G401.6 (cell line): ENCODE results near the gene ASTN2.

Source experiments
- FAIRE-seq: peaks from 2 replicates; lab custom pipeline; 2012; peaks lifted over from hg19 to GRCh38; lab: Jason Lieb, UNC

The ASTN2 gene

DNA sequence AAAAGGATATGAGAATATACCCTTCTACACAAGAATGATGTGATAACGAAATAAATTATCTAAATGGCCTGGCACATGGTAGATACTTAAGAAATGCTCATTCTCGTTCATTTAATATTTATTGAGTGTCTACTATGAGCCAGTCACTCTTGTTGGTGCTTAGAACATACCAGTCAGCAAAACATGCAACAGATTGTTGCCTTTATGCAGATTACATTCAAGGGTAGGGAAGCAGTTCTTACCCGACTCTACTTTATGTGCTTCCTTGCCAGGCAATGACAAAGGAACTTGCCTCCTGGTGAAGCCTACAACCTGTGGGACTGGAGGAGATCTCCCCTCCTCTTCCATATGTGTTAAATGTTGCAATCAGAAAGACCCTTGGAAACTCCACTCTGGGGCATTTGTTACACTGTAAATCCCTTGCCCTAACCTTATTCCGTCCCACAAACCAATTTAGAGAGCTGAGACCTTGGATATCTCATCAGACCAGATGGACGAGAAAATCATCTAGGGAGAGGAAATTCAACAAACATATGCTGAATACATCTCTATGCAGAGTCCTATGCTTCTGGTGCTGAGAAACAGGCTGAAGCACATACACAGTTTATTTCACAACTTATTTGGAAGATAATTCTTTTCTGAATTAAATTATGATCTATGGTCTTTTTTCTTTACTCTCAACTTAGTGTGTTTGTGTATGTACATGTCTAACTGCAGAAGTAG is 855.9 kb downstream of the ASTN2 start:
- FAIRE-seq: no peak

DNA sequence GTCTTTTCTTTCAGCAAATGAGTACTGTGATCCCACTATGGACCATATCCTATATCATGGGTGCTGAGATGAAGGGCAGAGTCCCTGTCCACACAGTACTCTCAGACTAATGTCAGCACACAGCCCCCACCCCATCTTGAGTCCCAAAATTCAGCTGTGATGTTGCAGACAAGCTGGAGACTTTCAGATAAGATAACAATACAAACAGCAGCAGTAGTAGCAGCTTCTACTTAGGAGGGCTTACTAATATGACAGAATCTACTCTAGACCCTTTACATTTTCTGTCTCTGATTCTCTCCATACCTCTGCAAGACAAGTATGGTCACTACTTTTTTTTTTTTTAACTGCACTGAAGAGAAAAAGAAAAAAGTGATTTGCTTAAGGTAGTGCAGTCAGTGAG is 856.8 kb downstream of the ASTN2 start:
- FAIRE-seq: no peak

DNA sequence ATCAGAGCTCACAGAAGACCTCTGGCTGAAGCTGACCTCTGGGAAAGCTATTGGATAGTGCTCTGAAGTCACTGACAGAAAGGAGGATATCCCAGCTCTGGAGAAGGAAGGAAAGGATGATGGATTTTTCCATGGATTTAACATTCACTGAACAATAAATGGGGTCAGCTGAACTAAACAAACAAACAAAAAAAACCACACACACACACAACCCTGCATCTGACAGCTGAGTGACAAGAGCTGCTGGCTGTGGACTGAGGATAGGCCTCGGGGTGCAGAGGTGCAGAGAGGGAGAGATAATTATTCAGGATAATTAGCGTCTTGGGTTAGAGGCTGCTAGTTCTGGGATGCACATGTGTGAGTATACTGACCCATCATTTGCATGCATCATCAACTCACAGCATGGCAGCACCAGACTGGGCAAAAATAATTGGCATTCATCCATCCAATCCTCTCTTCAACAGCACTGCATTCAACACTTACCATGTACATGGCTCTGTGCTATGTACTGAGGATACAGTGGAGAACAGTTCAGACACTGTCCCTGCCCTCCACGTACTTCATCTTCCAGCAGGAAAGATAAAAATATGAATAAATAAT is 859.2 kb downstream of the ASTN2 start:
- no peak for FAIRE-seq

DNA sequence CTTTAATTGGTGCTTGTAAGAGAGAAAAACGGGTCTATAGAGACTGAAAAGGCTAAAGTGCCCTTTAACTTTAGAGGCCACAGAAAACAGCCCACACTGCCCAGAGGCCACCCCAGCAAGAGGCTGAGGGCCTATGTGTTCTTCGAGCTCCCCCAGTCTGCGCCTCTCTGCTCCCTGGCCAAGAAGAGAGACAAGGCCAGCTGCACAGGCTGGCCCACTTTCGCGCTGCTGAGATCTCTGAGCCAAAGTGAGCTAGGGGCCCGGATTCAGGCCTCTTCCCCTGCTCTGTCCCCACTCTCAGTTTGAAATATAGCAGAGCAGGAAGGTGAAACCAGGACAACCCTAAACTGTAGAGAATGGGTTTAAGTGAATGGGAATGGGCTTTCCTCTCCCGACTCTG is 859.7 kb downstream of the ASTN2 start:
- FAIRE-seq: no peak

DNA sequence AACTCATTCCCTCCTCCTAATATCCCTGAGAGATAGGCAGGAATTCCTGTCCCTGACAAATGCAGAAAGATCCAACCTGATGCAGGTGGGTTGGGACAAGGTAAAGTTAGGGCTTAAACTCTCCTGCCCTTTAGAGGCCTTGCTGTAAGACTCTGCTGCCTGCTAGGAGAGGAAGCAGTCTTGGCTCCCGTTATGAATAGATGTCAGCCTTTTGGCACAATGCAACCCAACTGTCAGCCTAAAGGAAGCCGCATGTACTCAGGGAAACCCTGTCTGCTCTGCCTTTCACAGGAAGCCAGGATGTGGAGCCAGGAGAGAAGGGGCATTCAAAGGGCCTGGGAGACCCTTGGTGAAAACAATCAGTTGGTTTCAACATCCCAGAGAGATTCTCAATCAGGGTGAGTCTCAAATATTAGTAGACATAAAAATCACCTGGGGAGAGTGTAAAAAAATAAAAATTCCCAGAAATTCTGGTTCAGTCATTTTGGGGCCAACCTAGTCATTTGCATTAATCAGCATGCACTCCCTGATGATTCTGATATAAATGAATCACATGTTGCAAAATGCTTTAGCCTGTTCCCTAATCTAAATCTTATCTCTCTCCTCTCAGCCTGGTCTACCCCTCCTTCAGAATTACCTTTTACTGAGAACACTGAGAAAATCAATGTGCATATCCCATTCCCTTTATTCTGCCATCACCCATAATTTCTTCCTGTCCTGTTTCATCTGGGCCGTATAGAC is 864.0 kb downstream of the ASTN2 start:
- FAIRE-seq: no peak

DNA sequence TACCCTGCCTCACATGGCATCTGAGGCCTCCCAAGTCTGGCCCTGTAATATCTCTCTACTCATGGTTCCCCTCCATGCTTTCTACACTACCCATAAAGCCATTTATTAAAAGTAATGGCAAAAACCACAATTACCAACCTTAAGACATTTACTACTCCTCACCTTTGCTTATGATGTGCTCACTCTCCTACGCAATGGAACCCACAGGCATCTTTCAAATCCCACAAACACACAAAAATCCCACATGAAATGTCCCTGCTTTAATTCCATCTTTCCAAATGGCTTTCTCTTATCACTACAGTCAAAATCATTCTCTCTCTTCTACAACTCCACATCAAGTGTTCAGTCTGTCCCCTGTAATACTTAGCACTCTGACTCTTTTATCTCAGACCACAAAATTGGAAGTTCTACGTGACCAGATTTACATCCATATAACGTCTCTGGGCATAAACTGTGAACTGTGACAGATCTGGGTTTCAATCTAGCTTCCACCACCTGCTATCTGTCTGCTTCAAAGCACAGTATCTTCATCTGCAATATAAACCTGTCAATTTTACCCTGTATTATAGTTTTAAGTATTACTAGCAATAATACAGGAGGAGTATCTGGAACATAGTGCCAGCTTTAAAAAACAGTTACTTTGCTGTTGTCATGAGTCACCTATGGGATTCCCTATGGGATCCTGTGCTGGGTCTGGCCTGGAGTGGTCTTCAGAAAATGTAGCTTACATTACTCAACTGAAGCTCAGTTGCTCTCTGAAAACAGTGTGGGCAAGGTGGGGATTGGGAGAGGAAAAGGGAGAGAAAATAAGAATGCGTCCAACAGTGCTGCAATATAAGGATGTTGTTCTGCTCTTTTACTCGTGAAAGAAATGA is 864.8 kb downstream of the ASTN2 start:
- FAIRE-seq: no peak

DNA sequence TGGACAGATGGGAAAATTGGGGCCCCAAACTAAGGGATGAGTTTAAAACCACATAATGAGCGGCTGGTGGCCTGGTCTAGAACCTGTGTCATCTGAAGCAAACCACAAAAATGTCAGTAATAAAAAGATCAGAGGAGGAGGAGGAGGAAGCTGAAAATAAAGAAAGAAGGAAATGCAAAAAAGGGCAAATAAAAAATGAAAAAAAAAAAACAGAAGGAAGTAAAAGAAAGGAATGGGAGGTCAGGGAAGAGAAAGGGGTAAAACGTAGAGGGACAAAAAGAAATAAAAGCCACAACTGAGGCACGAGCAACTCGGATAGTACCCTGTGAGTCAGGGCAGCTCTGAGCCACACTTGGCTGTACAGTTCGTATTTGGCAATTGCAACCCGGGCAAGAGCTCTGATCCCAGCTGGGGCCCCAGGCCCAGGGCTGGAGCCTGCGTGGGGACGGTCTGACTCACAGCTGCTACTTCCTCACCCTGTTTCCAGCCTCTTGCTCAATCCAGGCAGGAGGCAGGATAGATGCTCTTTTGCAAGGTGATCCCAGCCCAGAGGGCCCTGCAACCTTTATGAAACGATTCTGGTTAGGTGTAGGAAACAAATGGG is 865.7 kb downstream of the ASTN2 start:
- no peak for FAIRE-seq

DNA sequence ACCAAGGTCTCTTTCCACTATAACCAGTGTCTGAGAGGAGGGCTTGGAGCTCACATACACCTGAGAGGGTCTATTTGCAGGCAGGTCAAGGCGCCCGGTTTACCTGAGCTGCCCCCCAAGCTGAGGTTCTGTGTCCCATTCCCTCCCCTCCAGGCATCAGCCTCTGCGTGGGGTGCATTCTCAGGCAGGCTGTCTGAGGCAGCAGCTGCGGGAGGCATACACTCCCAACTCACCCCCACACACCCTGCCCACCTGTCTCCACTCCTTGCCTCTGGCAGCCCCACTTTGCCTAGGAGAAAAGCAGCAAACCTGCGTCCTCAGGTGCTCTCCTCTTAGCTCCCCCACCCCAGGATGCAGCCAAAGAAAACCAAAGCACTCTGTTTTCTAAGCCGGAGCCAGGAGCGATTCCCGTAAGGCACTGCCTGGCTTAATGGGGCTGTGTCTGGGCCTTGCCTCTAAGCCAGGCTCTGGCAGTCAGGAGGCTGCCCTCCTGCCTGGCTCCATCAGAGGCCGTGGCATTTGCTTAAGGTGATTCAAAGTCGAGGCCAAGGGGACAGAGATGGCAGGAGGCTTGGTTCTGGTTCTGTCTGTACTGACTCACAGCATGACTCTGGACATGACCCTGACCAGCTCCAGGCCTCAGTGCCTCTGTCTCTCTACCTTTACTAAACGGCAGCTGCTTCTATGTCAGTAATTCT is 867.0 kb downstream of the ASTN2 start:
- FAIRE-seq: no peak

DNA sequence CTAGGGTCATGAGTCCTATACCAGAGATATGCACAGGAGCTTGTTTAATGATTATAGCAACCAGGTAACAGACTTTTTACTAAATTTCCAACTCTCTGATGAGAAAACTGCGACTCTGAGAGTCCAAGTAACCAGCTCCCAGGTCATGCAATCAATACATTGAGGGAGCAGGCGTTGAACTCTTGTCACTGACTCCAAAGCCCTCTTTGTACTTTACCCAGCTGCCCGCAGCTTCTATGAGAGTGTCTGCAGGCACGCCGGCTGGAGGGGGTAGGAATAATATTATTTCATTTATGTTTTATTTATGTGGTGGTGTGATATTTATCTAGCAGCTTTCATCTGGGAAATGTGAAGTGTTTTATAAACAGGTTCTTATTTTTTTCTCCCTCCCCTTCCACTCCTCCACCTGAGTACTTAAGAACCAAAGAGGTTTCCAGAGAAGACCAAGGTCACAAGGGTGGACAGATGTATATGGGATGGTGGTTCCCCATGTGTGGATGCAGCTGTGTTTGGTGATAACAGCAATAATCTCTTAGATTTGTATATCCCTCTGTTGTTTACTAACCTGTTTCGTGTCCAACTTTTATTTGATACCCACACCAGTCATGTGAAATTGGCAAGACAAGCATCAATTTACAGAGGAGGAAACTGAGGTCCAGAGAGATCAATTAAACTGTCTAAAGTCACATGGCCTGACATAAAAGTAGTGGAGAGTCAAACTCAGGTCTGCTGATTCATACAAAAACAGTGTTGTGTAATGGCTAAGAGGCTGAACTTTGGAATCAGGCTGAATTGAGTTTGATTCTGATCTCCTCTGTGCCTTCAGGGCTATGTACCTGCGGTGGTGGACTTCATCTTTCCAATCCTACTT is 867.9 kb downstream of the ASTN2 start:
- FAIRE-seq: no peak

DNA sequence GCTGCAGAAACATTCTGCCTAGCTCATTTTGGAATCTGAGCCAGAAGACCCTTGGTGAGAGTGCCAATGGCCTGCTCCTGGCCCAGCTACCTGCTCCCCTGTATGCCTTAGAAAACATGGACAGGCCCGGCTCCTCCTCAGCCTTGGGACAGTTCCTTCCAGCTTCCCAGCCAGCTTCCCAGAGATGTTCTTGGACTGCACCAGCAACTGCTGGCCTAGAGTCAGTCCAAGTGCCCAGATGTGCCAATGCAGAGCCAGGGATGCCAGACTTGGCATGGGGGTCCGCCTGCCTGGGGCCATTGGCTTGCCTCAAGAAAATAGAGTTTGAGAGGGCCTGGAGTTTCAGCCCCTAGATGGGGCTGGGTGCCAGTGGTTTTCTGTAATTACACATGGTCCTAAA is 870.0 kb downstream of the ASTN2 start:
- no peak for FAIRE-seq

DNA sequence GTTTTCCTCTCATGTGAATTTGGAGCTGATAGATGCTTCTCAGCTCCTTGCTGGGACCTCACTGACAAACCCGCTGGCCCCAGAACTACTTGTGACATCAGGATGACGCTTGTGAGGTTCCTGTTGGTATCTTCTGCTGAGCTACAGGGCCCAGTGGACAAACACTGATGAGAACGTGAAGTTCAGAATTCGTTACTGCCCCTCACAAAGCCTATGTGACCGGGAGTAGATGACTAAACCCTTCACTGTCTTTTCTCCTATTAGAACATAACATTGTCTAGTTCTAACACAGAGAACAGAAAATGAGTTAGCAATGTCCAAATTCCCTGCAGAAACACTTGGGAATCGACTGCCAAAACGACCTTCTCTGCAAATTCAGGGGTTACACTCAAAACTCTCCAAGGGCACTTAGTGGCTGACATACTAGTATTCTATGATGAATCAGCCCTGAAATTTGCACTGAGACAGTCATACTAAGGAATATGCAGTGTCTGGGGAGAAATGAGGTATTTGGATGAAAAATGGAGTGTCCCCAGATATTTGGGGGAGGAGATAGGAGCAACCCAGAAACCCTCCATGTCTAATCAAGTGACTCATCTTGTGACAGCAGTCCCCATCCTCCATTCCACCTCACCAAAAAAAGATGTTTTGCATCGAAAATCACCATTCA is 871.0 kb downstream of the ASTN2 start:
- FAIRE-seq: no peak

DNA sequence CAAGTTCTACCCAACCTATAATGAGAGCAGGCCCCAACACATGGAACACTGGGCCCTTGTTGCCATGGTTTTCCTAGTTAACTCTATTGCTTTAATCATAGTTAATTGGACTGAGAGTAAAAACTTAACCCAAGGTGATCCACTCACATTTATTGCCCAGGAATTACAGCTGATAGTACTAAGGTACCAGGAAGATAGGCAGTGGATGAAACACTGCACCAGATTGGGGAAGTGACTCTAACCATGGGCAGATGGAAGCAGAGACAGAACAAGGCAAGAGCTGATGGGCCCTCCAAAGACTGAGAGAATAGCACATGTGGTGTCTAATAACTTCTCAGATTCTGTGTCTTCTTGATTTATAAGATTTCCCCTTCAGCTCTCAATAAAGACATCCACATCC is 873.5 kb downstream of the ASTN2 start:
- no peak for FAIRE-seq

DNA sequence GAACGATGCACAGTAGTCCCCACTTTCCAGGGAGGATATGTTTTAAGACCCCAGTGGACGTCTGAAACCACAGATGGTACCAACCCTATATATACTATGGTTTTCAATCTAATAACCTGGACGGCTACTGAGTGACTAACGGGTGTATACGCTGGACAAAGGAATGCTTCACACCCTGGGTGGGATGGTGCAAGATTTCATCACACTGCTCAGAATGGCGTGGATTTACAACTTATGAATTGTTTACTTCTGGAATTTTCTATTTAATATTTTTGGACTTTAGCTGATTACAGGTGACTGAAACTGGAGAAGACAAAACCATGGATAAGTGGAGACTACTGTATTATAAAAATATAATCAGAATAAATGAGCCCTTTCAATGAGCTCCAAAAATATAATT is 875.3 kb downstream of the ASTN2 start:
- FAIRE-seq: no peak

DNA sequence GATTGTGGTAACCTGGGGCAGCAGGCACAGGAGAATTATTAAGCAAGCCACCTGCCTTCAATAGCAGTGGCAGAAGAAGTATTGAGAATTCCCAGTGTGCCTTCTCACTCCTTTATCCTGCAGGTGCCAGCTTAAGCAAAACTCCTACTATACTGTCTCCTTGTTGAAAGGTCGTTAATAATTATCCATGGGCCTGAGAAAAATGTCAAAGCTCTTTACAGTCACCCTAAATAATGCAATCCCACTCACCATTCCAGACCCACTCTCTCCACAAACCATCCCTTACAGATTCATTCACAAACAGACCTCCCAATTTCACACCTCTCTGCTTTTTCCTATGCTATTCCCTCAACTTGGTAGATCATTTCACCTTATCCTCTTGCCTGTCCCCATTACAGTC is 889.2 kb downstream of the ASTN2 start:
- FAIRE-seq: no peak

DNA sequence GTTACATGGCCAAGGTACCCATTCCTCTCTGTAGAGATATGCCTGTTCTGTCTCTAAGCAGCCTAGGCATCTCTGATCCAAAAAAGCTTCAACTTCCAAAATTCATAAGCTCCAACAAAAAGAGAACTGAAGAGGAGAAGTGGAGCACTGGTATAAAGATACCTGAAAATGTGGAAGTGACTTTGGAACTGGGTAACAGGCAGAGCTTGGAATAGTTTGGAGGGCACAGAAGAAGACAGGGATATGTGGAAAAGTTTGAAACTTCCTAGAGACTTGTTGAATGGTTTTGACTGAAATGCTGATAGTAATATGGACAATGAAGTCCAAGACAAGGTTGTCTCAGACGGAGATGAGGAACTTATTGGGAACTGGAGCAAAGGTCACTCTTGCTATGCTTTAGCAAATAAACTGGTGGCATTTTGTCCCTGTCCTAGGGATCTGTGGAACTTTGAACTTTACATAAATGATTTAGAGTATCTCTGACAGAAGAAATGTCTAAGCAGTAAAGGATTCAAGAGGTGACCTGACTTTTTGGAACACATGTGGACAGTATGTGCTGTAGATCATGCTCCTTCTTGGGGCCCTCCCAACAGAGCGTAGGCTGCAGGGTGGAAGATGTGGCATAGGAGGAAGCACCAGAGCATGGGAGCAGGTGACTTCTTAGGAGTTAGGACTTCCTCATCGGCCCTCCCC is 889.9 kb downstream of the ASTN2 start:
- no peak for FAIRE-seq

DNA sequence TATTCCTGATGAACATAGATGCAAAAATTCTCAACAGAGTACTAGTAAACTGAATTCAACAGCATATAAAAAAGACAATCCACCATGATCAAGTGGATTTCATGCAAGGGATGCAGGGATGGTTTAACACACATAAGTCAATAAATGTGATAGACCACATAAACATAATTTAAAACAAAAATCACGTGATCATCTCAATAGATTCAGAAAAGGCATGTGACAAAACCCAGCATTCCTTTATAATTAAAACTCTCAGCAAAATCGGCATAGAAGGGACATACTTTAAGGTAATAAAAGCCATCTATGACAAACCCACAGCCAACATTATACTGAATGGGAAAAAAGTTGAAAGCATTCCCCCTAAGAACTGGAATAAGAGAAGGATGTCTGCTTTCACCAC is 894.6 kb downstream of the ASTN2 start:
- FAIRE-seq: no peak

DNA sequence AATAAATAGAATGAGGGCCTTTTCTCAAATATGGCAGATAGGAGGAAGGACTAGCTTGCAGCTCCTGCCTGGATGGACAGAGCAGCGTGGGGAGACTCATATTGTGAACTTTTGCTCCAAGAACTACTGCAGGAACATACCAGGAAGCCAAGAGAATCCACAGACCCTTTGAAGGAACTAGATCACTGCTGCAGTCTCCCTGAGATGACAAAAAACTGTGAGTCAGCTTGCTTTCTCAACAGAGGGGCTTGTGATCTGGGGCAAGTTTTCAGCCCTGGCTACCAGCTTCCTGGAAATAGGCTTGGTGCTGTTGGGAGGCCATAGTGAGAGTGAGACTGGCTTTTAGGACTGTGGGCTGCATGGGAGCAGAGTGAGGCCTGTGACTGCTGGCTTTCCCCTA is 898.4 kb downstream of the ASTN2 start:
- no peak for FAIRE-seq

DNA sequence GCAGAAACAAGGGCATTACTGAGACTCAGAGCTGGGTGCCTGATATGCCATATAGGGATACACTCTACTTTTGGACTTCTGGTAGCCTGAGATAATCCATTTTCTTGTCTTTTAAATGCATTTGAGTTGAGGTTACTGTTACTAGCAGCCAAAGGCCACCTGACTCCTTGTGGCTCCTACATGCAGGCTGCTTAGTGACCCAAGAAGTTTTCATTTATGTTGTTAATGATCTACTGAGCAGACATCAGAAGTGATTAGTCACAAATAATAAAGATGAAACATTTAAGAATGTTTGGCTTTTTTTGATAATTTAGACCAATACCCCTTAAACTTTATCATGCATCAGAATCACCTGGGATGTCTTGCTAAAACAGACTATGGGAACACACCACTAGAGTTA is 899.3 kb downstream of the ASTN2 start:
- no peak for FAIRE-seq

DNA sequence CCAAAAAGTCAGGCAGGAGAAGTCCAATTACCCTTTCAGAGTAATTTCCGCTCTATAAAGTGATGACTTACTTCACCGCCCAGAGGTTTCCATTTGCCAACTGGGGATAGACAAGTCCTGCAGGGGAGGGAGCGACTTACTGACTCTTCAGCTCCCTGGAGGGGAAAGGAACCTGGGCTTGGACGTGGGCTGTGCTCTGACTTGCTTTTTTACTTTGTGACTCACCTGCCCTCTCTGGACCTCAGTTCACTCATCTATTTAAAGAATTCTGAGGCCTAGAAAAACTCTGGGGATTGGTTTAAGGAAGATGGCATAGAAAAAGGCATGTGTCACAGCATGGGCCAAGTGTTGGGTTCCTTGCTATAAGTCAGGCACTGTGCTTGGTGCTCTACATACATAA is 908.2 kb downstream of the ASTN2 start:
- FAIRE-seq: no peak
